Measurements from ENCODE around the gene RBMS1.
A peak's percentile ranks its signal among the peaks of the same experiment; 100 is the strongest.

The RBMS1 gene

GRCh38 chr2:160408173-160408958 lies 85.2 kb downstream of the RBMS1 start:
- DNase-seq (ENCODE audit: low spot score), result no peak

- peak; percentile 69 for DNase-seq (ENCODE audit: low spot score)
Observed at GRCh38 chr2:160407393-160408172, 86.0 kb downstream of the RBMS1 start.

DNA sequence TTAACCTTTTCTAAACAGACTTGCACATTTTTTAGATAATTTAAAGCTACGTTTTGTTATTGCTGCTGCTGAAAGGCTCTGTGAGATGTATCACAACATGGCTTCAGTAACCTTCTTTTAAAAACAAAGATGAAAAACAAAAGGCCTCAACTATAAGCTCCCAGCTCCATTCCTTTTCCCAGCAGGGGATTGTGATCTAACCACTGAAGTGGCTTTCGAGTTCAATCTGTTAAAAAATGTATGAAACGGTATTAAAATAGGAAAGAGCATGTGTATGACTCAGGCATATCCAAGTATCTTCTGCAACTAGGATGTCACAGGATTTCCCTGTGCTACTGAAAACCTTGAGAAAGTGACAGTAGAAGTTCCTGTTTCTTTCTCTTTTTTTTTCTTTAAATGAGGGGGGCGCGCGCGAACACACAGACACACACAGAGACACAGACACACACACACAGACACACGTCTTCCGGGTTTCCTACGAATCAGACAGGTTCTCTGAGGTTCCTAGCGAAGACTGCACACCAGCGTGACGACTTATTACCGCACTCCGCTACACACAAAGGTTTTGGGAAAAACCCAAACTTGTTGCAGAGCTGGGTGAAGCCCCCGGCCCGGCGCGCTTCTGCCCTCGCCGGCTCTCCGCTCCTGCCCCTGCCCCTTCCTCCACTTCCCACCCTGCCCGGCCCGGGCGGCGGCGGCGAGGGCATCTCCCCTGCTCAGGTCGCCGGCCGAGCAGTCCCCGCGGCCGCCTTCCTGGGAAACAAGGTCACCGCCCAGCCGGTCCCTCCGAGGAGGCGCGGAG lies 86.8 kb downstream of the RBMS1 start:
- DNase-seq (ENCODE audit: low spot score), result peak; percentile 50

- peak; percentile 77 for DNase-seq (ENCODE audit: low spot score)
Observed at GRCh38 chr2:160405077-160405867, 88.3 kb downstream of the RBMS1 start.

- peak; percentile 41 for DNase-seq (ENCODE audit: low spot score)
Observed at GRCh38 chr2:160402997-160403979, 90.3 kb downstream of the RBMS1 start.

DNA sequence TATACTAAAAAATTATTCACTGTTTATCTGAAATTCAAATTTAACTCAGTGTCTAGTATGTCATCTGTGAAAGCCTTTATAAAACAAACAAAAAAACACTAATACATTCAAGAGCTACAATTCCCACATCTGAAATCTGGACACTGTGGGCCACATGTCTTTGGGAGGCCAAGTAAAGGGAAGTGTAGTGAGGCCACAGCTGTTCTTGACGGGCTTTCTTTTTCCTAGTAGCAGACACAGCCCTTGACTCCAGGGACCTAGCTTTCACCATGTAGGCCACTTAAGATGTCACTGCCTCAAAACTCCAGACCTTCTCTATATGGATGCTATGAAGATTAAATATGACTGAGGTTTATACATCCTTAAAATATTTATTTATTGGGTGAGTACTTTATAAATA lies 91.1 kb downstream of the RBMS1 start:
- DNase-seq (ENCODE audit: low spot score), result no peak

GRCh38 chr2:160401895-160402294 lies 91.7 kb downstream of the RBMS1 start:
- DNase-seq (ENCODE audit: low spot score), result no peak

- DNase-seq (ENCODE audit: low spot score), result no peak
Observed at GRCh38 chr2:160399880-160400279, 93.7 kb downstream of the RBMS1 start.

- no peak for DNase-seq (ENCODE audit: low spot score)
Observed at GRCh38 chr2:160397530-160397865, 96.1 kb downstream of the RBMS1 start.

DNA sequence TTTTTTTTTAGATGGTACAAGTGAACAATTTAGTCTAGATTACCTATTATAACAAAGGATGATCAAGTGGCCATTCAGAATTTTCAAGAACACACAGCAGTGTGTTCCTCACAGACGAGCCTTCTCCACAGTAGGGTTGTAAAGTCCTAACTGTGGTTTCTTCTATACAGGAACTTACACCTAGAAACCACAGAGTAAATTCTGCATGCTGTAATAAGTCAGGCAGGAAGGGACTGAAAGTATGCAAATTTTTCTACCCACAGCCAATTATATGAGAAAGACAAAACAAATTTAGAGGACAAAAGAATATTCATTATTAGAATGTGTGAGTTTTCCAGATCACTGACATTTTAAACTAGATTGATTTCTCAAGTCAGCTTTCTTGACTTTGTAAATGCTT lies 99.5 kb downstream of the RBMS1 start:
- no peak for DNase-seq (ENCODE audit: low spot score)

GRCh38 chr2:160392201-160392600 lies 101.4 kb downstream of the RBMS1 start:
- no peak for DNase-seq (ENCODE audit: low spot score)

DNA sequence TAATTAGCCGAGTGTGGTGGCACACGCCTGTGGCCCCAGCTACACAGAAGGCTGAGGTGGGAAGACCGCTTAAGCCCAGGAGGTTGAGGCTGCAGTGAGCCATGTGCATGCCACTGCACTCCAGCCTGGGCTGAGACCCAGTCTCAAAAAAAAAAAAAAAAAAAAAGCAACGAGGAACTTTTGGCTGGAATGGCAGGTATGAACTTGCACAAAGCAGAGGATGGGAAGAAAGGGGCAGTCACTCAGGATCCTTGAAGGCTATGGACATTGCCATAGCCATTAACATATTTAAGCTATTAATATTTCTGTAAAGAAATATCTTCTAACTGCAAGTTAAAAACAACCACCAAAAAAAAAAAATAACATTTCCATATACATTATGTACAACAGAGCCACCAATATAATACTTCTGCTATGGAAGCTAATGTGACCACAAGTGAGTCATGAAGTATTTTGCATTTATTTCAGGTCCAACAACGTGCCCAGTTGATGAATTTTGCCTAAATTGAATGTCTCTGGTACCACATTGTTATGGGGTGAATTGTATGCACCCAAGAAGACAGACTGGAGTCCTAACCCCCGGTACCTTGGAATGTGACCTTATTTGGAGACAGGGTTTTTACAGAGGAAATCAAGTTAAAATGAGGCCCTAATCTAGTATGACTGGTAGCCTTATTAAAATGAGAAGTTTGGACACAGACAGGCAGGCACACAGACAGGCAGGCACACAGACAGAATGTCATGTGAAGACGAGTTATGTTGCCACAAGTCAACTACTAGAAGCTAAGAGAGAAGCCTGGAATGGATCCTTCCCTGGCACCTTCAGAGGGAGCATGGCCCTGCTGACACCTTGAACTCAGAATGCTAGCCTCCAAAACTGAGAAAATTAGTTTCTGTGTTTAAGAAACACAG lies 102.8 kb downstream of the RBMS1 start:
- no peak for DNase-seq (ENCODE audit: low spot score)

DNA sequence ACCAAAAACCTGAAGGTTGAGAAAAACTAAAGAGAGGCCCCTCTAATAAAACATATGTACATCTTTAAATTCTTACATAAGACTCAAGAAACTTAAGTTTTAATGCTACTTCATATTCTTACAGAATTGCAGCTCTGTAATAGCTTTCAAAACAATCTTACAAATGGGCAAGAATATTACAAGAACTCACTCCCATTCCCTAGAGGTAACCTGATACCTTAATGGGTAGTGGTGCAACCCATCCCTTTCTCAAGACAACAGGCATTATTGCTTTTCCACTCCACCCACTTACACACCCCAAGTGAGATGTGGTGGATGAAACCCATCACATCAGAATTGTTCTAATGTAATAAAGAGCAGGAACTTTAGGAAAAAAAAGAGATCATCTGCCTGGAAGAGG lies 103.7 kb downstream of the RBMS1 start:
- DNase-seq (ENCODE audit: low spot score), result no peak

GRCh38 chr2:160388464-160389263 lies 104.9 kb downstream of the RBMS1 start:
- DNase-seq (ENCODE audit: low spot score), result peak; percentile 17

GRCh38 chr2:160387558-160388262 lies 105.9 kb downstream of the RBMS1 start:
- DNase-seq (ENCODE audit: low spot score), result no peak

DNA sequence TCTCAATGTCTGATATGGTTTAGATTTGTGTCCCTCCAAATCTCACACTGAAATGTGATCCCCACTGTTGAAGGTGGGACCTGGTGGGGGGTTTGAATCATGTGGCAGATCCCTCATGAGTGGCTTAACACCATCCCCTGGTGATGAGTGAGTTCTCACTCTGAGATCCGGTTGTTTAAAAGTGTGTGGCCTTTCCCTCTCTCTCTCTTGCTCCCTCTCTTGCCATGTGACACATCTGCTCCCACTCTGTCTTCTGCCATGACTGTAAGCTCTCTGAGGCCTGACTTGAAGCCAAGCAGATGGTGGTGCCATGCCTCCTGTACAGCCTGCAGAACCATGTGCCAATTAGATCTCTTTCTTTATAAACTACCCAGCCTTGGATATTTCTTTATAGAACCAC lies 108.8 kb downstream of the RBMS1 start:
- no peak for DNase-seq (ENCODE audit: low spot score)

DNA sequence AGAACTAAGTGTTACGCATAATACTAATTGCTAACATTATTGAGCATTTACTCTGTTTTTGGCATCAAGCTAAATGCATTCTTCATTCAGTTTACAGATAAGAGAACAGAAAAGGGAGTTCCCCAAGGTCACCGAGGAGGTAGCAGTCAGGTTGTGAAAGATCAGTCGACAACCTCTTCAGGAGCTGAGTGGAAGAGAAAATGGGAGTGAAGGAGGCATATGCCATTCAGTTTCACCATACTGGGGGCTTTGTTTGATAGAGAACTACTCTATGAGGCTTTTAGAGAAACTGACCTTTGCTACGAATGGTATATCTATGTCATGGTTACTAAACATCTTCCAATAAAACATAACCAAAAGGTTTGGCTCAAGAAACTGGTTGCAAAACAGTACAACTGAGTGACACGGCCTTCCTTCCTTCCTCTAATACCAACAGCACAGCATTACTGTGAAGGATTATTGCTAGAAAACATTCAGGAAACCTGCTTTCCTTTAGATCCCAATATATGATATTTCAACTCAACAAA lies 112.1 kb downstream of the RBMS1 start:
- no peak for DNase-seq (ENCODE audit: low spot score)

- DNase-seq (ENCODE audit: low spot score), result no peak
Observed at GRCh38 chr2:160380611-160381010, 113.0 kb downstream of the RBMS1 start.
